AG09319 (cell line): ENCODE data around the gene BBS10.

Experiments
- DNase-seq: peaks from one replicate; pipeline ENCODE4 v3.0.0-alpha.2; 2010; ENCODE audit warnings: low read depth; ENCODE audit errors: extremely low read depth
- CTCF ChIP-seq: IDR thresholded peaks from 2 replicates; pipeline ENCODE4 v1.5.1; 2011; ENCODE audit warnings: low read depth, mild to moderate bottlenecking, inconsistent platforms, low read length, moderate library complexity

Gene BBS10

DNA sequence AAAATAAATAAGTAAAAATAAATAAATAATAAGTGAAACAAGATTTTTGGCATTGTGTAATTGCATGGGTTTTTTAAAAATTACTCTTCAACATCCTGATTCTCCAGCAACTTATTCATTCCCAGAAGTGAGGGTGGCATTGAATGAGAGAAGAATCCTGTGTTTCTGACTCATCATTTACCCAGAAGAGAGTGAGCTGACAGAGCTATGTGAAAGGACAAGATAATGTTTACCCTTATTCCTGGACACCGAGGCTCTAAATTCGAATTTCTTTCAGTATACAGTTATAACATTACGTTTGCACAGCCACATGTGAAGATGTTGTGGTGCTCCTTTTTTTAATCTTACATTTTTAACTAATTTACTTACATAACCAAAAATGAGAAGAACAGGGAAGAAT, 36.4 kb downstream of the BBS10 start:
- no peak for TF ChIP-seq CTCF
- no peak for DNase-seq

DNA sequence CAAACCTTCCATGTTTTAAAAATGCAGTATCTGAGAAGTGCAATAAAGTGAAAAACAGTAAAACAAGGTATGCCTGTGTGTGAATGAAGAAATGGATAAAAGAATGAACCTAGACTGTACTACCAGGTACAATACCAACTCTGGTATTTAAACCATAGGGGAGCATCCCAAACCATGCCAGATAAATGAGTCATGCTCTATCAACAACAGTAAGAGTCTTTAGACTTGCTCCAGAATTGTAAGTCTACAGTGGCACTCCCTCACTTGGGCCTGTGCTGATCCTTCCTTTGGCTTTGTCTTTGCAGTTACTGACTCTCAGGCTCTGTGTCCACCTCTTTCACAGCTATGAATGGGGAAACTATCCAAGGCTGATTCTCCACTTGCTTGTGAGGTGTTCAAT, 38.1 kb downstream of the BBS10 start:
- no peak for TF ChIP-seq CTCF
- DNase-seq, result no peak

GRCh38 chr12:76308866-76309265, 39.3 kb downstream of the BBS10 start:
- peak; percentile 18 for DNase-seq
- no peak for TF ChIP-seq CTCF

DNA sequence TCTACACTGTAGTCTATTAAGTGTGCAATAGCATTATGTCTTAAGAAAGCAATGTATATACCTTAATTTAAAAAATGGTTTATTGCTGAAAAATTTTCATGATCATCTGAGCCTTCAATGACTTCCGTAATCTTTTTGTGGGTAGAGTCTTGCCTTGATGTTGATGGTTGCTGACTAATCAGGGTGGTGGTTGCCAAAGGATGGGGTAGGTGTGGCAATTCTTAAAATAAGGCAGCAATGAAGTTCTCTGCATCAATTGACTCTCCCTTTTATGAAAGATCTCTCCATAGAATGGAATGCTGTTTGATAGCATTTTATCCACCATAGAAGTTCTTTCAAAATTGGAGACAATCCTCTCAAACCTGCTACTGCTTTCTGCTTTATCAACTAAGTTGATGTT, 41.1 kb downstream of the BBS10 start:
- TF ChIP-seq CTCF, result no peak
- DNase-seq, result no peak

DNA sequence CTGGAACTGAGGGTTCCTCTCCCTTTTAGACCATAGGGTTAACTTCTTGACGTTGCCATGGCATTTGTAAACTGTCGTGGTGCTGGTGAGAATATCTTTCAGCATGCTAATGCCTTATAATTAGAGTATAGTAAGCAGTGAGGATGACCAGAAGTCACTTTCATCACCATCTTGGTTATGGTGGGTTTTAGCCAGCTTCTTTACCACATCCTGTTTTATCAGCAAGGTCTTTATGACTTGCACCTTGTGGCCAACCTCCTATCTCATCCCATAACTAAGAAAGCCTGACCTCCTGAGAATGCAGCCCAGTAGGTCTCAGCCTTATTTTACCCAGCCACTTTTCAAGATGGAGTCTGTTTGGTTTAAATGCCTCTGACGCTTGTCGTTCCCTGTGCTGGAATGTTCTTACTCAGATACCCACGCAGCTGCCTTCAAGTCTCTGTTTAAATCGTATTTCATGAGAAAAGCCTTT, 44.2 kb downstream of the BBS10 start:
- DNase-seq, result no peak
- TF ChIP-seq CTCF, result no peak

GRCh38 chr12:76303365-76303764, 44.9 kb downstream of the BBS10 start:
- TF ChIP-seq CTCF, result no peak
- DNase-seq, result no peak

GRCh38 chr12:76300297-76300665, 47.9 kb downstream of the BBS10 start:
- no peak for TF ChIP-seq CTCF
- no peak for DNase-seq
